Hematopoietic multipotent progenitor cell treated with erythropoietin and hydrocortisone succinate and interleukin-3 and kit ligand, for 8 days (in vitro differentiated cells): ENCODE data around the gene KLF17.

Source experiments
- DNase-seq: peaks from one replicate; pipeline ENCODE4 v3.0.0-alpha.2; 2015

The KLF17 gene

GRCh38 chr1:44118682-44119081 is at the start of gene KLF17:
KLF17 (plus strand) TSS chr1:44118821; CDS start chr1:44118908, 87 bp downstream.
- no peak for DNase-seq

- no peak for DNase-seq
Observed at GRCh38 chr1:44071461-44071860, 47.2 kb upstream of the KLF17 start.

- peak; percentile 45 for DNase-seq
Observed at GRCh38 chr1:44072204-44072603, 46.4 kb upstream of the KLF17 start.

- DNase-seq = no peak
Observed at GRCh38 chr1:44072821-44073220, 45.8 kb upstream of the KLF17 start.

- no peak for DNase-seq
Observed at GRCh38 chr1:44073528-44073927, 45.1 kb upstream of the KLF17 start.

- no peak for DNase-seq
Observed at GRCh38 chr1:44074415-44074814, 44.2 kb upstream of the KLF17 start.

GRCh38 chr1:44076066-44076465 is 42.6 kb upstream of the KLF17 start:
- no peak for DNase-seq

GRCh38 chr1:44077421-44077820 is 41.2 kb upstream of the KLF17 start:
- DNase-seq = no peak

GRCh38 chr1:44078104-44078503 is 40.5 kb upstream of the KLF17 start:
- no peak for DNase-seq

- DNase-seq = no peak
Observed at GRCh38 chr1:44079566-44079965, 39.1 kb upstream of the KLF17 start.

GRCh38 chr1:44084998-44085675 is 33.5 kb upstream of the KLF17 start:
- no peak for DNase-seq

- DNase-seq = no peak
Observed at GRCh38 chr1:44086692-44087474, 31.7 kb upstream of the KLF17 start.

- DNase-seq = peak; percentile 27
Observed at GRCh38 chr1:44089371-44090048, 29.1 kb upstream of the KLF17 start.

GRCh38 chr1:44090429-44091252 is 28.0 kb upstream of the KLF17 start:
- DNase-seq = no peak

- DNase-seq = no peak
Observed at GRCh38 chr1:44094047-44094446, 24.6 kb upstream of the KLF17 start.

GRCh38 chr1:44100183-44100868 is 18.3 kb upstream of the KLF17 start:
- no peak for DNase-seq

GRCh38 chr1:44101328-44101727 is 17.3 kb upstream of the KLF17 start:
- DNase-seq = no peak

GRCh38 chr1:44103270-44104131 is 15.1 kb upstream of the KLF17 start:
- DNase-seq = no peak

- no peak for DNase-seq
Observed at GRCh38 chr1:44105810-44106209, 12.8 kb upstream of the KLF17 start.

- DNase-seq = no peak
Observed at GRCh38 chr1:44108241-44108640, 10.4 kb upstream of the KLF17 start.

- no peak for DNase-seq
Observed at GRCh38 chr1:44108971-44109370, 9.7 kb upstream of the KLF17 start.
